MM.1S (cell line): ENCODE results near the gene ABCG2.

Experiments used
- DNase-seq: peaks from one replicate; pipeline ENCODE4 v3.0.0-alpha.2; 2015
- H2AFZ ChIP-seq: fragments of 300-600 bp; sonication (generic); 2 replicates; pipeline ENCODE4 v1.6.0; 2016; ENCODE audit warnings: antibody characterized with exemption, low read length
- H3F3A ChIP-seq: fragments of 300-600 bp; sonication (generic); 2 replicates; pipeline ENCODE4 v1.6.1; 2016; ENCODE audit warnings: mild to moderate bottlenecking, antibody characterized with exemption, low read length, moderate library complexity, mixed read lengths; ENCODE audit not compliant: insufficient read depth
- H3K27ac ChIP-seq: fragments of 300-600 bp; sonication (generic); 2 replicates; pipeline ENCODE4 v1.5.1; 2016; ENCODE audit warnings: mild to moderate bottlenecking, low read length
- H3K27me3 ChIP-seq: fragments of 300-600 bp; sonication (generic); replicated peaks from 2 replicates; pipeline ENCODE4 v1.6.0; 2016; ENCODE audit warnings: low read length; ENCODE audit not compliant: insufficient read depth
- H3K36me3 ChIP-seq: fragments of 300-600 bp; sonication (generic); replicated peaks from 2 replicates; pipeline ENCODE4 v1.6.1; 2016; ENCODE audit warnings: mild to moderate bottlenecking, low read length, mixed read lengths; ENCODE audit not compliant: insufficient read depth
- H3K4me1 ChIP-seq: fragments of 300-600 bp; sonication (generic); 2 replicates; pipeline ENCODE4 v1.6.1; 2016; ENCODE audit warnings: low read length, mixed read lengths
- H3K4me2 ChIP-seq: fragments of 300-600 bp; sonication (generic); 2 replicates; pipeline ENCODE4 v1.6.0; 2016; ENCODE audit warnings: low read depth, low read length
- H3K4me3 ChIP-seq: fragments of 300-600 bp; sonication (generic); 2 replicates; pipeline ENCODE4 v1.5.1; 2016; ENCODE audit warnings: low read length, mixed read lengths
- H3K79me2 ChIP-seq: fragments of 300-600 bp; sonication (generic); 2 replicates; pipeline ENCODE4 v1.6.1; 2016; ENCODE audit warnings: mixed run types, low read length, mixed read lengths
- H3K9ac ChIP-seq: fragments of 300-600 bp; sonication (generic); 2 replicates; pipeline ENCODE4 v1.6.1; 2016; ENCODE audit warnings: low read length, mixed read lengths
- H3K9me2 ChIP-seq: fragments of 300-600 bp; sonication (generic); replicated peaks from 2 replicates; pipeline ENCODE4 v1.6.1; 2016; ENCODE audit warnings: mild to moderate bottlenecking, low read length, mixed read lengths; ENCODE audit not compliant: insufficient read depth
- H3K9me3 ChIP-seq: fragments of 300-600 bp; sonication (generic); replicated peaks from 2 replicates; pipeline ENCODE4 v1.6.1; 2016; ENCODE audit warnings: mild to moderate bottlenecking, low read length, mixed read lengths; ENCODE audit not compliant: insufficient read depth
- H4K20me1 ChIP-seq: fragments of 300-600 bp; sonication (generic); 2 replicates; pipeline ENCODE4 v1.6.1; 2016; ENCODE audit warnings: mild to moderate bottlenecking, low read length, moderate library complexity, mixed read lengths; ENCODE audit not compliant: insufficient read depth
- CTCF ChIP-seq: fragments of 300-600 bp; sonication (generic); IDR thresholded peaks from 2 replicates; pipeline ENCODE4 v1.5.1; 2016; ENCODE audit warnings: antibody characterized with exemption, low read length, mixed read lengths
- EZH2 ChIP-seq: fragments of 300-600 bp; sonication (generic); optimal IDR thresholded peaks from 2 replicates; pipeline ENCODE3; 2017; ENCODE audit warnings: low read depth, mild to moderate bottlenecking, antibody characterized with exemption, low read length, mixed read lengths
- EZH2phosphoT487 ChIP-seq: fragments of 300-600 bp; sonication (generic); IDR thresholded peaks from 2 replicates; pipeline ENCODE4 v1.6.1; 2018; ENCODE audit warnings: antibody characterized with exemption, low read length

The ABCG2 gene

GRCh38 chr4:88098993-88099752, 59.3 kb downstream of the ABCG2 start:
- H3K9me3 ChIP-seq, result no peaks in the 10 kb centered on the region
- DNase-seq, result peak; percentile 92
- no peaks in the 10 kb centered on the region for H3K9me2 ChIP-seq
- H3K4me2 ChIP-seq, result peak overlapping the region; percentile 88
- H4K20me1 ChIP-seq, result no peaks in the 10 kb centered on the region
- peak overlapping the region; percentile 98 for H3K27ac ChIP-seq
- peaks cover 46% of the 10 kb centered on the region for H3K4me1 ChIP-seq
- no peaks in the 10 kb centered on the region for H3K27me3 ChIP-seq
- H3K9ac ChIP-seq, result peak overlapping the region; percentile 69
- no peaks in the 10 kb centered on the region for H3K79me2 ChIP-seq
- peak overlapping the region; percentile 82 for H2AFZ ChIP-seq
- no peak for TF ChIP-seq EZH2phosphoT487
- TF ChIP-seq EZH2, result no peak
- no peak; the same call in 1 of the 2 replicates for TF ChIP-seq CTCF
- H3F3A ChIP-seq, result peaks cover 25% of the 10 kb centered on the region
- H3K36me3 ChIP-seq, result no peaks in the 10 kb centered on the region
- H3K4me3 ChIP-seq, result peak overlapping the region; percentile 49

- Histone ChIP-seq H2AFZ (peak overlapping the region; percentile 58), H3K4me1 (peaks cover 46% of the 10 kb centered on the region), H3K4me2 (no peak overlapping the region), H4K20me1 (no peaks in the 10 kb centered on the region), H3K9me3 (no peaks in the 10 kb centered on the region), H3F3A (peaks cover 25% of the 10 kb centered on the region), H3K4me3 (no peak overlapping the region), H3K9ac (no peak overlapping the region), H3K79me2 (no peaks in the 10 kb centered on the region), H3K9me2 (no peaks in the 10 kb centered on the region), H3K27ac (peak overlapping the region; percentile 52; the same call in 1 of the 2 replicates), H3K36me3 (no peaks in the 10 kb centered on the region), H3K27me3 (no peaks in the 10 kb centered on the region)
- DNase-seq, result no peak
- TF ChIP-seq EZH2phosphoT487 (no peak), EZH2 (no peak), CTCF (no peak)
Observed at GRCh38 chr4:88097781-88098180, 60.7 kb downstream of the ABCG2 start.

- no peak for DNase-seq
Observed at GRCh38 chr4:88097301-88097700, 61.1 kb downstream of the ABCG2 start.

More at GRCh38 chr4:88097301-88097700, 61.1 kb downstream of the ABCG2 start:
- no peaks in the 10 kb centered on the region for H3K9me3 ChIP-seq
- H4K20me1 ChIP-seq, result no peaks in the 10 kb centered on the region
- no peaks in the 10 kb centered on the region for H3K79me2 ChIP-seq
- H3F3A ChIP-seq, result peaks cover 25% of the 10 kb centered on the region
- H3K9ac ChIP-seq, result no peak overlapping the region
- H3K27me3 ChIP-seq, result no peaks in the 10 kb centered on the region
- no peaks in the 10 kb centered on the region for H3K36me3 ChIP-seq
- peak overlapping the region; percentile 7; the same call in 1 of the 2 replicates for H3K27ac ChIP-seq
- TF ChIP-seq CTCF (no peak), EZH2phosphoT487 (no peak), EZH2 (no peak)
- no peak overlapping the region for H2AFZ ChIP-seq
- peaks cover 46% of the 10 kb centered on the region for H3K4me1 ChIP-seq
- no peak overlapping the region for H3K4me2 ChIP-seq
- no peaks in the 10 kb centered on the region for H3K9me2 ChIP-seq
- no peak overlapping the region for H3K4me3 ChIP-seq
